ENCODE results near the gene FA2H. TPM values are rescaled to one million over a fixed set of nuclear protein-coding genes. Genes with fewer than 3 reads are reported as not detected.

Gene FA2H
- total RNA-seq, 2 donors from 2014 or later: 2.1 to 2.4 TPM

DNA sequence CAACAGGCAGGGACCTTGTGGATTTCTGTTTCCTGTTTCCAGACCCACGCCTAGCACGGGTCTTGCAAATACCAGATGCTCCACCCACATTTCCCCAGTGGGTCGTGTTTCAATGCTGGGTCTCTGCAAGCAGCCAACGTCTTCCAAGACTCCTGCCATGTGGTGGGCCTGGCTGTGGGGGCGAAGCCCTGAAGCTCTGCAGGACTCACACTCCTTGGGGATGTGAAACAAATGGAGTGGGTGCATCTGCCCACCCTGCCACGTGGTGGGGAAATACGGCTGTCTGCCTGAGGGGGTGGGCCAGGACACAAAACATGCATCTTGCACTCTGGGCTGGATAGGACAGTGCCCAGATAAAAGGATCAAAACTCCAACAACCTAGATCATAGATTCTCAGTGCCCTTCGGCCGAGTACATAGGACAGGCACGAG, 32.6 kb downstream of the FA2H start:
- peaks cover 18% of the 10 kb centered on the region for H3K27me3 Mint-ChIP-seq (ENCODE audit: insufficient read depth)
- DNase-seq: no peak
- peaks cover 18% of the 10 kb centered on the region for H3K4me1 ChIP-seq (ENCODE audit: control insufficient read depth, insufficient read depth, low read length)

DNA sequence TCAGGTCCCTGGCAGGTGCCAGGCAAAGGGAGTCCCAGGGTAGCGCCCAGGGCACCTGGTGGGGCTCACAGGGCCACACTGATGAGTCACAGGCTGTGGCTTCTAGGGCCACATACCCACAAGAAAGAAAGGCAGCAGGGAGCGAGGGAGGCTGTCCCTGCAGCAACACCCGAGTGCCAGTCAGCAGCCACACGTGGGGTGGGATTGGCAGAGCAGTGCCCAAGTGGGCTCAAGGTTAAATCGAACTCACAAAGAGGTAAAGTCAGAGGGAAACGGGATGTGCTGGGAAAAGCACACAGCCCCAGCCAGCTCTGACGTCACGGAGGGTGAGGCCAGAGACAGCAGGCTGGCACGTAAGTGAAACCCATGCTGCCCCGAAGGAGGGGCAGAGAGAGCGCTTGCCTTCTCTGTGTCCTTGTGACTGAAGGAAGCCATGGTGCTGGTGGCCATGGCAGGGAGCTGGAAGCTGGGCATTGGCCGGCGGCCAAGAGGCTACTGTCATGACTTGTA, 33.8 kb downstream of the FA2H start:
- Mint-ChIP-seq H3K9me3 (no peaks in the 10 kb centered on the region), H3K27me3 (ENCODE audit: insufficient read depth) (peaks cover 21% of the 10 kb centered on the region), H3K36me3 (ENCODE audit: low read depth) (no peaks in the 10 kb centered on the region), H3K27ac (no peak overlapping the region), H3K4me1 (peaks cover 25% of the 10 kb centered on the region), H3K4me3 (no peak overlapping the region)
- no peaks in the 10 kb centered on the region for H3K27me3 ChIP-seq (ENCODE audit: control insufficient read depth, insufficient read depth, low read length, poor library complexity, severe bottlenecking)
- H3K36me3 ChIP-seq (ENCODE audit: control insufficient read depth, insufficient read depth, low read length): no peaks in the 10 kb centered on the region
- no peak overlapping the region for H3K27ac ChIP-seq (ENCODE audit: low read depth, low read length)
- H3K9ac ChIP-seq (ENCODE audit: extremely low read depth, low read length, poor library complexity, severe bottlenecking): no peak overlapping the region
- DNase-seq: peak; percentile 43
- H3K4me1 ChIP-seq (ENCODE audit: control insufficient read depth, insufficient read depth, low read length): peaks cover 27% of the 10 kb centered on the region
- TF ChIP-seq, protein P1, sequence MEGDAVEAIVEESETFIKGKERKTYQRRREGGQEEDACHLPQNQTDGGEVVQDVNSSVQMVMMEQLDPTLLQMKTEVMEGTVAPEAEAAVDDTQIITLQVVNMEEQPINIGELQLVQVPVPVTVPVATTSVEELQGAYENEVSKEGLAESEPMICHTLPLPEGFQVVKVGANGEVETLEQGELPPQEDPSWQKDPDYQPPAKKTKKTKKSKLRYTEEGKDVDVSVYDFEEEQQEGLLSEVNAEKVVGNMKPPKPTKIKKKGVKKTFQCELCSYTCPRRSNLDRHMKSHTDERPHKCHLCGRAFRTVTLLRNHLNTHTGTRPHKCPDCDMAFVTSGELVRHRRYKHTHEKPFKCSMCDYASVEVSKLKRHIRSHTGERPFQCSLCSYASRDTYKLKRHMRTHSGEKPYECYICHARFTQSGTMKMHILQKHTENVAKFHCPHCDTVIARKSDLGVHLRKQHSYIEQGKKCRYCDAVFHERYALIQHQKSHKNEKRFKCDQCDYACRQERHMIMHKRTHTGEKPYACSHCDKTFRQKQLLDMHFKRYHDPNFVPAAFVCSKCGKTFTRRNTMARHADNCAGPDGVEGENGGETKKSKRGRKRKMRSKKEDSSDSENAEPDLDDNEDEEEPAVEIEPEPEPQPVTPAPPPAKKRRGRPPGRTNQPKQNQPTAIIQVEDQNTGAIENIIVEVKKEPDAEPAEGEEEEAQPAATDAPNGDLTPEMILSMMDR (conservative IDR thresholded peaks at IDR 0.05): no peak
- WGBS, 2 experiments (ENCODE audit: insufficient coverage in 1 of 2, insufficient read length in 1 of 2): 93% methylated on average over 11 to 13 of the region's 13 CpGs
- no peak overlapping the region for H3K4me3 ChIP-seq (ENCODE audit: low read length)
- H3K9me3 ChIP-seq (ENCODE audit: control insufficient read depth, low read length): no peaks in the 10 kb centered on the region

More for the DNA sequence above, 32.6 kb downstream of the FA2H start:
- Mint-ChIP-seq H3K9me3 (no peaks in the 10 kb centered on the region), H3K4me1 (peaks cover 17% of the 10 kb centered on the region), H3K27ac (no peak overlapping the region), H3K4me3 (no peak overlapping the region), H3K36me3 (ENCODE audit: low read depth) (no peaks in the 10 kb centered on the region)
- WGBS, 2 experiments (ENCODE audit: insufficient coverage in 1 of 2, insufficient read length in 1 of 2): 80 to 93% methylated on average over 3 to 10 of the region's 10 CpGs
- Histone ChIP-seq H3K9me3 (ENCODE audit: control insufficient read depth, low read length) (no peaks in the 10 kb centered on the region), H3K27ac (ENCODE audit: low read depth, low read length) (no peak overlapping the region), H3K9ac (ENCODE audit: extremely low read depth, low read length, poor library complexity, severe bottlenecking) (no peak overlapping the region), H3K4me3 (ENCODE audit: low read length) (no peak overlapping the region), H3K27me3 (ENCODE audit: control insufficient read depth, insufficient read depth, low read length, poor library complexity, severe bottlenecking) (no peaks in the 10 kb centered on the region), H3K36me3 (ENCODE audit: control insufficient read depth, insufficient read depth, low read length) (no peaks in the 10 kb centered on the region)
- TF ChIP-seq, protein P1 (conservative IDR thresholded peaks at IDR 0.05): no peak

DNA sequence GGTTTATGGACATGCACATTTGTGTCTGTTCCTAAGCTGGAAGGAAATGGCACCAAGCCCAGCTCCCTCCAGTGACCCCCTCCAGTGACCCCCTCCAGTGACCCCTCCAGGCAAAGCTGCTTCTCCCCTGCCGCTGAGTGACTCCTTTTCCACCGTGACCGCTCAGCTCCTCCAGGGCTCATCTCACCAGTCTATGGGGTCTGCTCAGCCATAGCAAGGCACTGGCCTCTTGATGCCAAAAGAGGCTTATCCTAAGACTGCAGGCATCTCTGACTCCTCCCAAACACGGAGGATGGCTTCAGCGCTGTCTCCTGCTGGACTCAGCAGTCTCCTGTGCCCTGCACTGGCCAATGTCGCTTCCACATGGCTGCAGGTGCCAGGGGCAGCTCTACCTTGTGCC, 35.3 kb downstream of the FA2H start:
- H3K9ac ChIP-seq (ENCODE audit: extremely low read depth, low read length, poor library complexity, severe bottlenecking): no peak overlapping the region
- peaks cover 34% of the 10 kb centered on the region for H3K4me1 Mint-ChIP-seq
- no peaks in the 10 kb centered on the region for H3K9me3 ChIP-seq (ENCODE audit: control insufficient read depth, low read length)
- H3K27me3 ChIP-seq (ENCODE audit: control insufficient read depth, insufficient read depth, low read length, poor library complexity, severe bottlenecking): no peaks in the 10 kb centered on the region
- no peaks in the 10 kb centered on the region for H3K9me3 Mint-ChIP-seq
- no peak overlapping the region for H3K4me3 ChIP-seq (ENCODE audit: low read length)
- no peak overlapping the region for H3K4me3 Mint-ChIP-seq
- 88 to 91% methylated on average over 5 to 6 of the region's 6 CpGs for WGBS, 2 experiments (ENCODE audit: insufficient coverage in 1 of 2, insufficient read length in 1 of 2)
- TF ChIP-seq, protein P1 (conservative IDR thresholded peaks at IDR 0.05): no peak
- no peaks in the 10 kb centered on the region for H3K36me3 Mint-ChIP-seq (ENCODE audit: low read depth)
- no peaks in the 10 kb centered on the region for H3K36me3 ChIP-seq (ENCODE audit: control insufficient read depth, insufficient read depth, low read length)
- no peak overlapping the region for H3K27ac Mint-ChIP-seq
- DNase-seq: no peak
- H3K27me3 Mint-ChIP-seq (ENCODE audit: insufficient read depth): peaks cover 25% of the 10 kb centered on the region
- no peak overlapping the region for H3K27ac ChIP-seq (ENCODE audit: low read depth, low read length)
- H3K4me1 ChIP-seq (ENCODE audit: control insufficient read depth, insufficient read depth, low read length): peaks cover 37% of the 10 kb centered on the region

Data from endodermal cell (in vitro differentiated cells).